HCT116 (cell line): ENCODE measurements around the gene KCNK3. TPM values are rescaled to one million over a fixed set of nuclear protein-coding genes. Genes with fewer than 3 reads are reported as not detected.
A peak's percentile ranks its signal among the peaks of the same experiment; 100 is the strongest.

Experiments
- ATAC-seq: fragments of 200-7000 bp; cut with Tn5 transposase; 2 replicates; pipeline ENCODE4 v1.9.1; 2020; ENCODE audit warnings: mild to moderate bottlenecking, moderate library complexity
- BruUV-seq: library from RNA; stranded (reverse); fragments of 400-500 nt; replicated peaks from 2 replicates; lab custom pipeline; 2021; lab: Mats Ljungman, UMichigan
- CTCF ChIA-PET: fragments of 300-600 bp; sonication (Branson Sonifier 250); formaldehyde crosslinking; loops from one replicate; lab custom pipeline; 2021; ENCODE audit warnings: antibody characterized with exemption; lab: Charles Lee
- POLR2A ChIA-PET: fragments of 300-600, 350-600 bp; sonication (Branson Sonifier 250); formaldehyde crosslinking; loops from one replicate; lab custom pipeline; 2021; ENCODE audit warnings: antibody characterized with exemption; lab: Charles Lee
- RAD21 ChIA-PET, 2 experiments: fragments of 300-600 bp; sonication (Branson Sonifier 250); formaldehyde crosslinking; loops; one replicate each; lab custom pipeline; 2023; ENCODE audit warnings: low total read pairs in 2 of 2; ENCODE audit not compliant: uncharacterized antibody in 2 of 2, unreplicated experiment in 2 of 2, low non-redundant PET in 1 of 2; lab: Charles Lee
- DNase-seq: peaks from one replicate; pipeline ENCODE4 v3.0.0-alpha.2; 2010; ENCODE audit warnings: low read depth, low spot score
- H2AFZ ChIP-seq: fragments of 200-600 bp; shearing (Covaris generic), sonication (generic); 2 replicates; pipeline ENCODE4 v1.6.1; 2017; ENCODE audit warnings: low read depth, mixed run types, mixed read lengths, antibody characterized with exemption, low read length; ENCODE audit not compliant: poor library complexity, severe bottlenecking
- H3K27ac ChIP-seq: 2 replicates; pipeline ENCODE4 v1.5.1; 2012; ENCODE audit warnings: low read depth, low read length
- H3K27me3 ChIP-seq: fragments of 200-600 bp; sonication (generic); 2 replicates; pipeline ENCODE4 v1.6.1; 2016; ENCODE audit warnings: mixed run types, low read length, mixed read lengths; ENCODE audit not compliant: insufficient read depth
- H3K36me3 ChIP-seq, 2 experiments: fragments of 200-500 bp in 1 of 2; fragments of 200-600 bp in 1 of 2; sonication (Bioruptor generic) in 1 of 2; sonication (generic) in 1 of 2; 2 replicates each; pipeline versions ENCODE4 v1.5.1 to v1.6.1; 2014 to 2016; ENCODE audit warnings: low read length in 2 of 2, inconsistent platforms in 1 of 2, mixed read lengths in 1 of 2, mixed run types in 1 of 2; ENCODE audit not compliant: insufficient read depth in 2 of 2, control insufficient read depth in 1 of 2
- H3K4me1 ChIP-seq, 2 experiments: fragments of 200-600 bp in 1 of 2; sonication (generic) in 1 of 2; 2 replicates each; pipeline versions ENCODE4 v1.5.1 to v1.6.1; 2012 to 2017; ENCODE audit warnings: low read length in 2 of 2, inconsistent platforms in 1 of 2, mild to moderate bottlenecking in 1 of 2, mixed read lengths in 1 of 2, mixed run types in 1 of 2, moderate library complexity in 1 of 2; ENCODE audit not compliant: insufficient read depth in 2 of 2, control insufficient read depth in 1 of 2
- H3K4me2 ChIP-seq: fragments of 200-600 bp; sonication (generic); 2 replicates; pipeline ENCODE4 v1.6.1; 2017; ENCODE audit warnings: mixed run types, low read length, mixed read lengths
- H3K4me3 ChIP-seq, 2 experiments: fragments of 200-600 bp in 1 of 2; sonication (generic) in 1 of 2; replicated peaks in 1 of 2; 2 replicates each; pipeline ENCODE4 v1.5.1; 2011 to 2016; ENCODE audit warnings: low read length in 2 of 2, control low read depth in 1 of 2, low read depth in 1 of 2, mild to moderate bottlenecking in 1 of 2, mixed read lengths in 1 of 2, mixed run types in 1 of 2
- H3K79me2 ChIP-seq: fragments of 200-600 bp; sonication (generic); 2 replicates; pipeline ENCODE4 v1.6.1; 2017; ENCODE audit warnings: mild to moderate bottlenecking, mixed run types, low read length, moderate library complexity, mixed read lengths; ENCODE audit not compliant: insufficient read depth
- H3K9ac ChIP-seq: fragments of 200-600 bp; sonication (generic); 2 replicates; pipeline ENCODE4 v1.6.1; 2016; ENCODE audit warnings: low read length, mixed read lengths
- H3K9me2 ChIP-seq: fragments of 200-600 bp; sonication (generic), shearing (Covaris generic); 2 replicates; pipeline ENCODE4 v1.6.1; 2017; ENCODE audit warnings: mixed run types, mild to moderate bottlenecking, moderate library complexity; ENCODE audit not compliant: insufficient read depth
- H3K9me3 ChIP-seq, 2 experiments: fragments of 200-500 bp in 1 of 2; fragments of 200-600 bp in 1 of 2; sonication (Bioruptor generic) in 1 of 2; sonication (generic) in 1 of 2; 2 replicates each; pipeline ENCODE4 v1.6.1; 2014 to 2017; ENCODE audit warnings: low read length in 2 of 2, mixed read lengths in 2 of 2, inconsistent platforms in 1 of 2, low read depth in 1 of 2, mild to moderate bottlenecking in 1 of 2, mixed run types in 1 of 2, moderate library complexity in 1 of 2; ENCODE audit not compliant: control insufficient read depth in 1 of 2, insufficient read depth in 1 of 2
- H4K20me1 ChIP-seq: fragments of 200-600 bp; sonication (generic), shearing (Covaris generic); 2 replicates; pipeline ENCODE4 v1.6.1; 2017; ENCODE audit warnings: mixed run types, mild to moderate bottlenecking, moderate library complexity; ENCODE audit not compliant: insufficient read depth
- CEBPB ChIP-seq: IDR thresholded peaks from 2 replicates; pipeline ENCODE4 v1.6.1; 2012; ENCODE audit warnings: low read depth
- EGR1 ChIP-seq: IDR thresholded peaks from 2 replicates; pipeline ENCODE4 v1.6.1; 2012; ENCODE audit warnings: low read depth
- ELF1 ChIP-seq: IDR thresholded peaks from 2 replicates; pipeline ENCODE4 v1.6.1; 2012; ENCODE audit warnings: low read depth, borderline replicate concordance
- EZH2 ChIP-seq: fragments of 200-600 bp; sonication (generic); IDR thresholded peaks from 2 replicates; pipeline ENCODE4 v1.6.1; 2017; ENCODE audit warnings: antibody characterized with exemption, mixed run types
- FOSL1 ChIP-seq: IDR thresholded peaks from 2 replicates; pipeline ENCODE4 v1.6.1; 2012; ENCODE audit warnings: low read depth
- POLR2AphosphoS5 ChIP-seq: IDR thresholded peaks from 2 replicates; pipeline ENCODE4 v1.6.1; 2011; ENCODE audit warnings: mild to moderate bottlenecking, low read depth, low read length, moderate library complexity
- SRF ChIP-seq: IDR thresholded peaks from 2 replicates; pipeline ENCODE4 v1.6.1; 2012; ENCODE audit warnings: low read depth
- TCF7L2 ChIP-seq: IDR thresholded peaks from 2 replicates; pipeline ENCODE4 v1.7.0; 2011; ENCODE audit warnings: borderline replicate concordance, inconsistent platforms; ENCODE audit not compliant: insufficient read depth, insufficient read length; ENCODE audit errors: extremely low read depth
- intact Hi-C: fragments of 100-400 bp; cut with micrococcal nuclease; formaldehyde crosslinking; loops from 2 replicates; pipeline ENCODE4 v1.10.0; 2022
- total RNA-seq: library from RNA; stranded (reverse); gene quantifications from one replicate; pipeline ENCODE4 v1.2.1, GENCODE V29; 2021; ENCODE audit not compliant: unreplicated experiment
- TF ChIP-seq, protein P1 (sequence below): IDR thresholded peaks from 2 replicates; pipeline ENCODE4 v1.6.1; 2011; ENCODE audit warnings: mild to moderate bottlenecking, low read length, moderate library complexity; ENCODE audit not compliant: insufficient replicate concordance; ENCODE audit errors: extremely low read depth

The KCNK3 gene
- total RNA-seq, 1 experiment from 2014 or later: 0.71 TPM

GRCh38 chr2:26708457-26708856 is 15.9 kb downstream of the KCNK3 start (continued):
- TF ChIP-seq, protein P1, sequence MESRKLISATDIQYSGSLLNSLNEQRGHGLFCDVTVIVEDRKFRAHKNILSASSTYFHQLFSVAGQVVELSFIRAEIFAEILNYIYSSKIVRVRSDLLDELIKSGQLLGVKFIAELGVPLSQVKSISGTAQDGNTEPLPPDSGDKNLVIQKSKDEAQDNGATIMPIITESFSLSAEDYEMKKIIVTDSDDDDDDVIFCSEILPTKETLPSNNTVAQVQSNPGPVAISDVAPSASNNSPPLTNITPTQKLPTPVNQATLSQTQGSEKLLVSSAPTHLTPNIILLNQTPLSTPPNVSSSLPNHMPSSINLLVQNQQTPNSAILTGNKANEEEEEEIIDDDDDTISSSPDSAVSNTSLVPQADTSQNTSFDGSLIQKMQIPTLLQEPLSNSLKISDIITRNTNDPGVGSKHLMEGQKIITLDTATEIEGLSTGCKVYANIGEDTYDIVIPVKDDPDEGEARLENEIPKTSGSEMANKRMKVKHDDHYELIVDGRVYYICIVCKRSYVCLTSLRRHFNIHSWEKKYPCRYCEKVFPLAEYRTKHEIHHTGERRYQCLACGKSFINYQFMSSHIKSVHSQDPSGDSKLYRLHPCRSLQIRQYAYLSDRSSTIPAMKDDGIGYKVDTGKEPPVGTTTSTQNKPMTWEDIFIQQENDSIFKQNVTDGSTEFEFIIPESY: no peak
- TF ChIP-seq EZH2 (no peak), EGR1 (no peak), SRF (no peak), ELF1 (no peak), POLR2AphosphoS5 (no peak), CEBPB (no peak), FOSL1 (no peak)

DNA sequence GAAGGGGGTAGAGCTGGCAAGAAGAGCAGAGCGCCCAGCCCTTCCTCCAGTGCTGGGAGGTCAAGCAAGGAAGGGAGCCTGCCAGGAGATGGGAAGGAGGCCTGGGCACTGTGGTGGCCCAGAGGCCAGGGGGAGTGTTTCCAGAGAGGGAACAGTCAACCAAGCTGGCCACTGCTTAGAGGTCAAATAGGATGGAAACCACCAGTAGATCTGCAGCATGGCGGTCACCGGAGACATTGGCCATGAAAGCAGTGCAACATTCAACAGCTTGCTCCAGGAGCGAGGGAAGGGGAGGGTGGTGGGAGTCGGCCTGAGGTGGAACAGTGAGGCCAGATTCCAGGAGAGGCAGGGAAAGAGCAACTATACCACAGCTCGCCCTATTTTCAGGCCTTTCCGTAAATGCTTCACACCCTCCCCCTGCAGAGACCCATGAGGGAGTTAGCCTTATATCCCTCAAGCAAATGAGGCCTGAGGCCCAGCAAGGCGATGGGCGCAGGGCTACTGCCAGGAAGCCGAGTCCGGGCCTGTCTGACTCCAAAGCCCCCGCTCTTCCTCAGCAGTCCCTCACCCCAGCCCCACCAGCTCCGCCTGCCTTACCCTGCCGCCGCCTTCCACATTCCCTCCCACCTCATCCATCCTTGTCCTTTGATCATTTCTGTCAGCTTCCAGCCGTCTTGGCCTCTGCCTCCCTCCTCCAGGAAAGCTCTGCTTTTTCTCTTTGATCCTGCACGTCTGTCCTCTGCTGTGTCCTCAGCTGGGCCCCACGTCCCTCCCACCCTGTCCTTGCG is 17.0 kb downstream of the KCNK3 start:
- POLR2A ChIA-PET: no interaction called here
- Histone ChIP-seq H3K27me3 (no peaks in the 10 kb centered on the region), H3K4me3 (no peak overlapping the region), H3K9me3 (no peaks in the 10 kb centered on the region), H2AFZ (no peak overlapping the region), H3K4me2 (no peak overlapping the region), H3K9me2 (no peaks in the 10 kb centered on the region), H3K36me3 (no peaks in the 10 kb centered on the region), H3K4me1 (no peaks in the 10 kb centered on the region), H3K9ac (no peak overlapping the region), H4K20me1 (no peaks in the 10 kb centered on the region), H3K27ac (no peak overlapping the region), H3K79me2 (no peaks in the 10 kb centered on the region)
- TF ChIP-seq TCF7L2 (peak; percentile 99), CEBPB (no peak)
- intact Hi-C loops: no loop called here
- RAD21 ChIA-PET: no interaction called here
- DNase-seq: no peak
- no peak for ATAC-seq
- CTCF ChIA-PET: no interaction called here
- no TSS peak for BruUV-seq
